GM12878 (cell line): Measurements from ENCODE around the gene SCAMP1. TPM values are rescaled to one million over a fixed set of nuclear protein-coding genes. Genes with fewer than 3 reads are reported as not detected.

ENCODE experiments used
- ATAC-seq: fragments of 200-7000 bp; cut with Tn5 transposase; 3 replicates; pipeline ENCODE4 v1.9.1; 2020; ENCODE audit warnings: mild to moderate bottlenecking, moderate library complexity
- BruUV-seq: library from RNA; stranded (reverse); fragments of 400-500 nt; replicated peaks from 2 replicates; lab custom pipeline; 2021; lab: Mats Ljungman, UMichigan
- CTCF ChIA-PET: fragments of 300-600 bp; sonication (Branson Sonifier 250); formaldehyde crosslinking; extraction: SDS; loops from one replicate; lab custom pipeline; 2021; ENCODE audit warnings: inconsistent platforms; lab: Yijun Ruan, JAX
- POLR2A ChIA-PET: fragments of 350-600 bp; formaldehyde crosslinking; extraction: SDS; loops from one replicate; lab custom pipeline; 2021; ENCODE audit warnings: inconsistent platforms; lab: Charles Lee
- RAD21 ChIA-PET: fragments of 300-600 bp; sonication (Branson Sonifier 250); formaldehyde crosslinking; loops from one replicate; lab custom pipeline; 2023; ENCODE audit warnings: antibody characterized with exemption; ENCODE audit not compliant: unreplicated experiment; lab: Charles Lee
- SMC1A ChIA-PET: fragments of 300-600 bp; sonication (Branson Sonifier 250); formaldehyde crosslinking; loops from one replicate; lab custom pipeline; 2023; ENCODE audit not compliant: unreplicated experiment, uncharacterized antibody; lab: Charles Lee
- DNase-seq: peaks from one replicate; pipeline ENCODE4 v3.0.0-alpha.2; 2011; ENCODE audit warnings: low read depth, low spot score
- FAIRE-seq: peaks from 3 replicates; lab custom pipeline; 2011; peaks lifted over from hg19 to GRCh38; lab: Jason Lieb, UNC
- H2AFZ ChIP-seq: 2 replicates; pipeline ENCODE4 v1.6.0; 2011; ENCODE audit warnings: low read depth, low read length, control low read depth; ENCODE audit not compliant: control insufficient read depth
- H3K27ac ChIP-seq: 2 replicates; pipeline ENCODE4 v1.5.1; 2011; ENCODE audit warnings: control low read depth; ENCODE audit not compliant: control insufficient read depth, insufficient read depth
- H3K27me3 ChIP-seq, 2 experiments: replicated peaks in 1 of 2; 2 replicates each; pipeline versions ENCODE4 v1.6.0 to v1.6.1; 2011; ENCODE audit warnings: low read length in 1 of 2; ENCODE audit not compliant: control insufficient read depth in 2 of 2, insufficient read depth in 2 of 2
- H3K36me3 ChIP-seq, 2 experiments: 2 replicates each; pipeline ENCODE4 v1.5.1; 2011; ENCODE audit warnings: low read length in 1 of 2; ENCODE audit not compliant: control insufficient read depth in 2 of 2, insufficient read depth in 2 of 2
- H3K4me1 ChIP-seq: 2 replicates; pipeline ENCODE4 v1.6.1; 2011; ENCODE audit warnings: mild to moderate bottlenecking, low read length, moderate library complexity, mixed read lengths; ENCODE audit not compliant: control insufficient read depth, insufficient read depth
- H3K4me2 ChIP-seq: 2 replicates; pipeline ENCODE4 v1.6.0; 2011; ENCODE audit warnings: control low read depth; ENCODE audit not compliant: control insufficient read depth, insufficient read depth
- H3K4me3 ChIP-seq: fragments of 200-600 bp; sonication (generic); 2 replicates; pipeline ENCODE4 v1.5.1; 2016
- H3K79me2 ChIP-seq: 2 replicates; pipeline ENCODE4 v1.6.0; 2011; ENCODE audit warnings: low read length; ENCODE audit not compliant: control insufficient read depth, insufficient read depth
- H3K9ac ChIP-seq: 2 replicates; pipeline ENCODE4 v1.8.0; 2011; ENCODE audit warnings: low read length, control low read depth, mixed read lengths; ENCODE audit not compliant: control insufficient read depth, insufficient read depth
- H3K9me3 ChIP-seq: replicated peaks from 3 replicates; pipeline ENCODE4 v1.5.1; 2011; ENCODE audit warnings: mild to moderate bottlenecking, low read length; ENCODE audit not compliant: control insufficient read depth, insufficient read depth
- H4K20me1 ChIP-seq: 2 replicates; pipeline ENCODE4 v1.6.0; 2011; ENCODE audit not compliant: control insufficient read depth, insufficient read depth
- ATF3 ChIP-seq: IDR thresholded peaks from 2 replicates; pipeline ENCODE4 v1.6.1; 2011; ENCODE audit warnings: low read depth, mild to moderate bottlenecking, low read length, moderate library complexity, borderline replicate concordance; ENCODE audit errors: extremely low read depth
- CTCF ChIP-seq, 3 experiments: IDR thresholded peaks in 2 of 3; conservative IDR thresholded peaks in 1 of 3; 2 replicates each; pipeline ENCODE4 v1.5.1; 2011; ENCODE audit warnings: low read depth in 3 of 3, low read length in 3 of 3, mild to moderate bottlenecking in 3 of 3, control low read depth in 2 of 3, moderate library complexity in 2 of 3, inconsistent platforms in 1 of 3, mixed read lengths in 1 of 3; ENCODE audit not compliant: control insufficient read depth in 2 of 3, insufficient read depth in 1 of 3; ENCODE audit errors: extremely low read depth in 1 of 3
- CUX1 ChIP-seq: IDR thresholded peaks from 2 replicates; pipeline ENCODE4 v1.6.1; 2012; ENCODE audit warnings: improper control_type of control experiment, low read depth, low read length; ENCODE audit not compliant: insufficient replicate concordance
- EED ChIP-seq: sonication (generic); IDR thresholded peaks from 2 replicates; pipeline ENCODE4 v1.6.1; 2016; ENCODE audit warnings: antibody characterized with exemption, low read depth
- ETV6 ChIP-seq, 2 experiments: fragments of 450-650 bp in 1 of 2; IDR thresholded peaks in 1 of 2; conservative IDR thresholded peaks in 1 of 2; 2 replicates each; pipeline ENCODE4 v1.6.1; 2014; ENCODE audit warnings: antibody characterized with exemption in 1 of 2, borderline replicate concordance in 1 of 2, low read depth in 1 of 2, mild to moderate bottlenecking in 1 of 2, moderate library complexity in 1 of 2
- NFYB ChIP-seq: IDR thresholded peaks from 2 replicates; pipeline ENCODE4 v1.6.1; 2011; ENCODE audit warnings: low read depth, mild to moderate bottlenecking, low read length, improper control_type of control experiment, moderate library complexity; ENCODE audit not compliant: insufficient read depth
- RELA ChIP-seq: fragments of 450-650 bp; IDR thresholded peaks from 2 replicates; pipeline ENCODE4 v1.8.0; 2014; ENCODE audit warnings: borderline replicate concordance; ENCODE audit not compliant: partially characterized antibody
- REST ChIP-seq: IDR thresholded peaks from 2 replicates; pipeline ENCODE4 v1.6.1; 2012; ENCODE audit warnings: mild to moderate bottlenecking, low read depth, low read length
- TARDBP ChIP-seq: IDR thresholded peaks from 2 replicates; pipeline ENCODE4 v1.6.1; 2016; ENCODE audit warnings: borderline replicate concordance
- ZZZ3 ChIP-seq: IDR thresholded peaks from 2 replicates; pipeline ENCODE4 v1.6.1; 2011; ENCODE audit warnings: low read depth; ENCODE audit not compliant: control insufficient read depth, insufficient read length
- WGBS: methylation state at CpG from one replicate; pipeline ENCODE4 v1.1.6; 2016; ENCODE audit warnings: low lambda C conversion rate; ENCODE audit not compliant: insufficient replicate concordance, insufficient coverage; ENCODE audit errors: missing lambda C conversion rate; 5-methylcytosine and 5-hydroxymethylcytosine counted together
- in situ Hi-C: fragments of 300-500 bp; cut with MboI; formaldehyde crosslinking; loops from 9 replicates; pipeline ENCODE4 v1.14.3; 2018; ENCODE audit warnings: mixed read lengths
- intact Hi-C: fragments of 100-400 bp; cut with micrococcal nuclease; formaldehyde crosslinking; loops from one replicate; pipeline ENCODE4 v1.14.2; 2022; ENCODE audit not compliant: unreplicated experiment
- polyA plus RNA-seq, 11 experiments: library from polyadenylated mRNA; depleted of rRNA in 4 of 11; unstranded in 6 of 11; stranded (reverse) in 5 of 11; fragments of >200 nt; fragmentation: Nextera tagmentation in 4 of 11; fragmentation: Illumina TruSeq in 1 of 11; extraction: Ambion mirVana in 4 of 11; extraction: Trizol in 1 of 11; gene quantifications; 1 replicate in 1 of 11; 2 replicates in 10 of 11; pipeline versions ENCODE4 v1.2.1 to v1.2.3, GENCODE V29; 2011 to 2016; ENCODE audit warnings: inconsistent platforms in 2 of 11, missing spikeins in 2 of 11, low read depth in 1 of 11
- total RNA-seq, 4 experiments: library from RNA; depleted of rRNA in 3 of 4; stranded (reverse); fragments of >200 nt in 3 of 4; fragmentation: Illumina TruSeq in 1 of 4; extraction: Trizol in 1 of 4; gene quantifications; 2 replicates each; pipeline versions ENCODE4 v1.2.1 to v1.2.3, GENCODE V29; 2013 to 2021

Gene SCAMP1
- total and polyA plus RNA-seq, 10 of the 15 experiments (the other 5 are each of a cell fraction or from before 2014, with no cell fraction given): 6.4 to 27.9 (median 20.0) TPM

GRCh38 chr5:78506261-78507024 is 146.0 kb downstream of the SCAMP1 start:
- ChIA-PET SMC1A (interaction anchor here (1.0 kb wide), 1 partner anchor 399 kb away, joined by 3 read pairs; no protein-coding TSS in a partner anchor), RAD21 (no interaction called here), POLR2A (interaction anchor here (0.6 kb wide), 1 partner anchor 229 kb away, joined by 3 read pairs; no protein-coding TSS in a partner anchor), CTCF (no interaction called here)
- 0 out of 2 replicates have a peak, but pooled peaks cover 3% of the 10 kb centered on the region for H4K20me1 ChIP-seq
- H3K79me2 ChIP-seq: no peaks in the 10 kb centered on the region; the same call in 1 of the 2 replicates
- no peak for DNase-seq
- no peak overlapping the region for H3K4me2 ChIP-seq
- in situ Hi-C loops: no loop called here
- H3K27me3 ChIP-seq: no peaks in the 10 kb centered on the region
- intact Hi-C loops: no loop called here
- no peak for ATAC-seq
- WGBS: 89% methylated on average over 2 of the region's 2 CpGs
- H3K27ac ChIP-seq: no peak overlapping the region
- no peak for FAIRE-seq
- no peaks in the 10 kb centered on the region for H3K9me3 ChIP-seq
- no peak overlapping the region for H2AFZ ChIP-seq
- BruUV-seq: no TSS peak
- no peak overlapping the region for H3K9ac ChIP-seq
- no peak overlapping the region for H3K4me3 ChIP-seq
- H3K4me1 ChIP-seq: peaks cover 9% of the 10 kb centered on the region
- H3K36me3 ChIP-seq: peaks cover 0 to 9% of the 10 kb centered on the region in 2 experiments; a peak in 2 of 4 replicates
- TF ChIP-seq RELA: no peak
- no peak for TF ChIP-seq ETV6 (conservative IDR thresholded peaks at IDR 0.05 in 1 of 2, IDR thresholded peaks at IDR 0.05 in 1 of 2; ENCODE audit: borderline replicate concordance in 1 of 2, low read depth in 1 of 2)
- no peak for TF ChIP-seq EED
- TF ChIP-seq ZZZ3: no peak
- TF ChIP-seq NFYB: no peak
- TF ChIP-seq ATF3: no peak
- TF ChIP-seq REST: no peak
- TF ChIP-seq CUX1: no peak
- no peak for TF ChIP-seq TARDBP
- no peak for TF ChIP-seq CTCF (IDR thresholded peaks at IDR 0.05 in 2 of 3, conservative IDR thresholded peaks at IDR 0.05 in 1 of 3; ENCODE audit: control insufficient read depth in 2 of 3, extremely low read depth in 1 of 3, insufficient read depth in 1 of 3, low read depth in 3 of 3, low read length in 3 of 3)
